B cell (primary cell): ENCODE measurements around the gene LCE1F.

Source experiments
- EZH2 ChIP-seq: IDR thresholded peaks from 2 replicates; pipeline ENCODE4 v1.6.1; 2012; ENCODE audit warnings: borderline replicate concordance, low read depth, mild to moderate bottlenecking, moderate library complexity, low read length; ENCODE audit not compliant: insufficient read depth, poor library complexity, severe bottlenecking
- TF ChIP-seq, protein P1 (sequence below): fragments of 200-600 bp; IDR thresholded peaks from one replicate; pipeline ENCODE4 v1.8.0; 2022; ENCODE audit warnings: antibody characterized with exemption, mild to moderate bottlenecking

DNA sequence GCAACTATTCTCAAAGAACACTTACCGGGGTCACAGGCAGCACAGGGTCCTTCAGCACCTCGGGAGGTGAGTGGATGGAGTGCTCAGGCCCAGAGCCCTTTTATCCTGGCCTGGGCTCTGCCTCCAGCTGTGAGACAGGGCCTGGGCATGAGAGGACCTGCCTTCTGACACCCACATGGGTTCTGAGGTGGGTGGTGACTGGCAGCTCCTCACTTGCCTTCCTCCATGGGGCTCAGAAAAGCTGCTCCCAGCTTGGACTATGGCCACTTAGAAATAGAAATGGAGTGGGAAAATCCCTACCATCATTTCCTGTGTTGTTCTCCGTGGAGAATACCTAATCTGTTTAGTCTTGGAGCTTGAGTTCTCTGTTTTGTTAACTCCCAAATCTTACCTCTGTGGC is 31.6 kb downstream of the LCE1F start, which contains the start of gene LCE1C:
- TF ChIP-seq, protein P1, sequence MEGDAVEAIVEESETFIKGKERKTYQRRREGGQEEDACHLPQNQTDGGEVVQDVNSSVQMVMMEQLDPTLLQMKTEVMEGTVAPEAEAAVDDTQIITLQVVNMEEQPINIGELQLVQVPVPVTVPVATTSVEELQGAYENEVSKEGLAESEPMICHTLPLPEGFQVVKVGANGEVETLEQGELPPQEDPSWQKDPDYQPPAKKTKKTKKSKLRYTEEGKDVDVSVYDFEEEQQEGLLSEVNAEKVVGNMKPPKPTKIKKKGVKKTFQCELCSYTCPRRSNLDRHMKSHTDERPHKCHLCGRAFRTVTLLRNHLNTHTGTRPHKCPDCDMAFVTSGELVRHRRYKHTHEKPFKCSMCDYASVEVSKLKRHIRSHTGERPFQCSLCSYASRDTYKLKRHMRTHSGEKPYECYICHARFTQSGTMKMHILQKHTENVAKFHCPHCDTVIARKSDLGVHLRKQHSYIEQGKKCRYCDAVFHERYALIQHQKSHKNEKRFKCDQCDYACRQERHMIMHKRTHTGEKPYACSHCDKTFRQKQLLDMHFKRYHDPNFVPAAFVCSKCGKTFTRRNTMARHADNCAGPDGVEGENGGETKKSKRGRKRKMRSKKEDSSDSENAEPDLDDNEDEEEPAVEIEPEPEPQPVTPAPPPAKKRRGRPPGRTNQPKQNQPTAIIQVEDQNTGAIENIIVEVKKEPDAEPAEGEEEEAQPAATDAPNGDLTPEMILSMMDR, result no peak
- TF ChIP-seq EZH2, result no peak
